Measurements from ENCODE around the gene SDHAF1.

Gene SDHAF1

GRCh38 chr19:35996777-35997176 lies 1.8 kb downstream of the SDHAF1 start:
- Histone ChIP-seq H3K9me3 (no peaks in the 10 kb centered on the region), H3K4me2 (peak overlapping the region; percentile 99), H3K27me3 (peaks cover 11% of the 10 kb centered on the region), H3K4me3 (no peak overlapping the region; the same call in 1 of the 2 replicates), H3K4me1 (peaks cover 29% of the 10 kb centered on the region), H3K9ac (no peak overlapping the region), H4K20me1 (peaks cover 44% of the 10 kb centered on the region), H3K36me3 (peaks cover 36% of the 10 kb centered on the region), H3K27ac (no peak overlapping the region)
- no peak for TF ChIP-seq Cebpa-rat (IDR thresholded peaks at IDR 0.05)

DNA sequence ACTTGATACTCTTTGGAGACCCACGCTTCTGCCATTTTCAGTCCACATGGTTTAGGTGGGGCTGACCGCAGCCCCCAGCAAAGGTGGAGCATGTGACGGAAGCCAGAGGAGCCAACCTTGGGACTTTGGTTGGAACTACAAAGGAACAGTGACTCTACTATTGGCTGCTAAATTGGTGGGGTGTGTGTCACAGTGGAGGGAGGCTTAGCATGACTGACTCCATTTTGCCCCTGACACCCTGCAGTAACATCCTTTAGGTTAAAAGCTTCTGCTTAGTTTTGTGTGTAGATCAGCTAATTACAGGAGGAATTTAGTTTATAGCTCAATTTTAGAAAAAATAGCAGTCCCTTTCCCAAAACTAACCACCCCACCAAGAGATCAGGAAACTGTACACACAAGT lies 6.6 kb downstream of the SDHAF1 start:
- H3K4me3 ChIP-seq, result no peak overlapping the region
- H3K4me2 ChIP-seq, result no peak overlapping the region
- no peaks in the 10 kb centered on the region for H3K27me3 ChIP-seq
- no peak overlapping the region for H3K9ac ChIP-seq
- peaks cover 12% of the 10 kb centered on the region for H3K4me1 ChIP-seq
- H4K20me1 ChIP-seq, result peaks cover 47% of the 10 kb centered on the region
- H3K9me3 ChIP-seq, result no peaks in the 10 kb centered on the region
- TF ChIP-seq Cebpa-rat (IDR thresholded peaks at IDR 0.05), result no peak
- H3K36me3 ChIP-seq, result peaks cover 44% of the 10 kb centered on the region
- H3K27ac ChIP-seq, result no peak overlapping the region

GRCh38 chr19:36003284-36003683 lies 8.3 kb downstream of the SDHAF1 start:
- Histone ChIP-seq H3K4me3 (no peak overlapping the region), H3K9ac (no peak overlapping the region), H3K27ac (no peak overlapping the region), H3K4me1 (peaks cover 6% of the 10 kb centered on the region), H3K4me2 (no peak overlapping the region), H3K36me3 (peaks cover 33% of the 10 kb centered on the region), H4K20me1 (peaks cover 34% of the 10 kb centered on the region), H3K27me3 (peaks cover 2% of the 10 kb centered on the region; the same call in 1 of the 2 replicates), H3K9me3 (no peaks in the 10 kb centered on the region)
- TF ChIP-seq Cebpa-rat (IDR thresholded peaks at IDR 0.05), result no peak

DNA sequence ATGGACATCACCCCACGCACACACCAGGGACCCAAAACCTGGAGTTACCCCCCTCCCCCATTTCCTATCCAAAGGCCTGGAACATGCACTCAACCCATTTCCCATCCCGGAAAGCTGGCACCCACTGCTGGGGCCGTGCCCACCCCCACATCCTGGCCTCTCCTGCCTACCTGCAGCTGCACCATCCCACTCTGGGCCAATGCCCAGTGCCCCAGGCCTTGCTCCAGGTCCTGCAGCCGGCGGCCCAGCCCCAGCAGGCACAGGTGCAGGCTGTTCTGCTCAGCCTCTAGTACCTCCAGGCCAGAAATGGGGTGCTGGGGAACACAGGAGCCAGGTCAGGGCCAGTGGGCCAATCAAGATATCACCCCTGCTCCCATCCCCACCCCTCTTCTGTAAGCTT lies 12.0 kb downstream of the SDHAF1 start:
- Histone ChIP-seq H3K27ac (no peak overlapping the region), H3K4me3 (no peak overlapping the region), H3K27me3 (peaks cover 14% of the 10 kb centered on the region; the same call in 1 of the 2 replicates), H3K9me3 (no peaks in the 10 kb centered on the region), H3K4me2 (no peak overlapping the region), H4K20me1 (0 out of 2 replicates have a peak, but pooled peaks cover 13% of the 10 kb centered on the region), H3K36me3 (peaks cover 11% of the 10 kb centered on the region), H3K4me1 (peaks cover 6% of the 10 kb centered on the region), H3K9ac (no peak overlapping the region)
- TF ChIP-seq Cebpa-rat (IDR thresholded peaks at IDR 0.05), result no peak

DNA sequence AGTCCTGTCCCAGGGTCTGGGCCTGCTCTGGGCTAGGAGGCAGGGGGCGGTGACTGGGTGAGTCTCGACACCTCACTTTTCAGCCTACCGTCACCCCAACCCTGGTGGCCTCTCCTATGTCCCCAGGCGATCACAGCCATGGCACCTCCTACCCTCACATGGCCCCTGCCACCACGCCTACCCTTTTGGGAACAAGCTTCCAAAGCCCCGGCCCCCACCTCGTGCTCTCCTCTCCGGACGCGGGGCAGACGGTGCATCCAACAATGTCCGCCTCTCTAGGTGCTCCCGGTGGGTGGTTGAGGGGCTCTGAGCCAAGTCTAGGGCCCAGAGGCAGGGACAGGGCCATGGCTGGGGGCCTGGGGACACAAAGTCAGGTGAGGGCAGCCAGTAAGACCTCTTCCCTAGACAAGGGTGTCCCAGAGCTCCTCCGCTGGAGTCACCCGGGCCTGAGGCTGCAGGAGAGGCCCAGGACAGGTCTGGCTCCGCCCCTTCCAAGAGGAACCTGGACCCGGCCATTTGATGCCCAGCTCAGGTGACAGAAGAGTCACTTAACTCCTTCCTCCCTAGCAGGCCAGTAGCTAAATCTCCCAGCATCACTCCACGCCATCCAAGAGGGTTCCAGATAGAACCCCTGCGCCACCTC lies 13.5 kb downstream of the SDHAF1 start, which contains the start of gene SYNE4:
TSS of gene SYNE4 (minus strand) at position 478 of the 643 bp plus-strand sequence. CDS start at position 346, 132 bp downstream.
- no peaks in the 10 kb centered on the region for H3K9me3 ChIP-seq
- peak within 1 kb of the TSS; percentile 10; the same call in 1 of the 2 replicates for H3K9ac ChIP-seq
- TF ChIP-seq Cebpa-rat (IDR thresholded peaks at IDR 0.05), result no peak
- H3K27ac ChIP-seq, result no peak within 1 kb of the TSS
- peaks cover 14% of the 10 kb centered on the region; the same call in 1 of the 2 replicates for H3K27me3 ChIP-seq
- H4K20me1 ChIP-seq, result 0 out of 2 replicates have a peak, but pooled peaks cover 5% of the 10 kb centered on the region
- H3K4me1 ChIP-seq, result peaks cover 8% of the 10 kb centered on the region
- peaks cover 11% of the 10 kb centered on the region for H3K36me3 ChIP-seq
- H3K4me2 ChIP-seq, result peak within 1 kb of the TSS; percentile 69
- peak within 1 kb of the TSS; percentile 38; the same call in 1 of the 2 replicates for H3K4me3 ChIP-seq

- TF ChIP-seq Cebpa-rat (IDR thresholded peaks at IDR 0.05), result no peak
- H3K9ac ChIP-seq, result peak overlapping the region; percentile 10; the same call in 1 of the 2 replicates
- peak overlapping the region; percentile 38; the same call in 1 of the 2 replicates for H3K4me3 ChIP-seq
- no peaks in the 10 kb centered on the region for H3K9me3 ChIP-seq
- H3K27ac ChIP-seq, result no peak overlapping the region
- peaks cover 4% of the 10 kb centered on the region; the same call in 1 of the 2 replicates for H3K36me3 ChIP-seq
- H3K4me2 ChIP-seq, result peak overlapping the region; percentile 69
- no peaks in the 10 kb centered on the region for H4K20me1 ChIP-seq
- peaks cover 10% of the 10 kb centered on the region for H3K4me1 ChIP-seq
- H3K27me3 ChIP-seq, result peaks cover 14% of the 10 kb centered on the region; the same call in 1 of the 2 replicates
Observed at GRCh38 chr19:36009220-36009619, 14.2 kb downstream of the SDHAF1 start.

- Histone ChIP-seq H3K27me3 (peaks cover 14% of the 10 kb centered on the region; the same call in 1 of the 2 replicates), H3K4me1 (peaks cover 14% of the 10 kb centered on the region), H3K4me2 (peak overlapping the region; percentile 69), H3K9ac (no peak overlapping the region), H3K4me3 (peak overlapping the region; percentile 38; the same call in 1 of the 2 replicates), H3K36me3 (peaks cover 4% of the 10 kb centered on the region; the same call in 1 of the 2 replicates), H3K27ac (no peak overlapping the region), H4K20me1 (no peaks in the 10 kb centered on the region), H3K9me3 (no peaks in the 10 kb centered on the region)
- TF ChIP-seq Cebpa-rat (IDR thresholded peaks at IDR 0.05), result no peak
Observed at GRCh38 chr19:36009633-36010379, 14.8 kb downstream of the SDHAF1 start.

- no peaks in the 10 kb centered on the region for H3K9me3 ChIP-seq
- no peak overlapping the region for H3K4me3 ChIP-seq
- peaks cover 4% of the 10 kb centered on the region; the same call in 1 of the 2 replicates for H3K36me3 ChIP-seq
- H3K4me2 ChIP-seq, result no peak overlapping the region
- H3K27me3 ChIP-seq, result peaks cover 14% of the 10 kb centered on the region; the same call in 1 of the 2 replicates
- H4K20me1 ChIP-seq, result no peaks in the 10 kb centered on the region
- TF ChIP-seq Cebpa-rat (IDR thresholded peaks at IDR 0.05), result no peak
- H3K4me1 ChIP-seq, result peaks cover 20% of the 10 kb centered on the region
- H3K27ac ChIP-seq, result no peak overlapping the region
- H3K9ac ChIP-seq, result no peak overlapping the region
Observed at GRCh38 chr19:36010402-36010801, 15.4 kb downstream of the SDHAF1 start.

- peak overlapping the region; percentile 97 for H3K4me2 ChIP-seq
- peak overlapping the region; percentile 82 for H3K4me3 ChIP-seq
- TF ChIP-seq Cebpa-rat (IDR thresholded peaks at IDR 0.05), result no peak
- H4K20me1 ChIP-seq, result no peaks in the 10 kb centered on the region
- peaks cover 20% of the 10 kb centered on the region for H3K4me1 ChIP-seq
- H3K27me3 ChIP-seq, result peaks cover 11% of the 10 kb centered on the region; the same call in 1 of the 2 replicates
- peaks cover 17% of the 10 kb centered on the region; the same call in 1 of the 2 replicates for H3K36me3 ChIP-seq
- H3K27ac ChIP-seq, result peak overlapping the region; percentile 76
- H3K9me3 ChIP-seq, result no peaks in the 10 kb centered on the region
- peak overlapping the region; percentile 88 for H3K9ac ChIP-seq
Observed at GRCh38 chr19:36013280-36014011, 18.5 kb downstream of the SDHAF1 start.

Data from BLaER1 (cell line).